K562 (cell line): ENCODE data around the gene GADL1. TPM values are rescaled to one million over a fixed set of nuclear protein-coding genes. Genes with fewer than 3 reads are reported as not detected.

Source experiments
- ATAC-seq: fragments of 200-7000 bp; cut with Tn5 transposase; 3 replicates; pipeline ENCODE4 v1.9.1; 2020; ENCODE audit warnings: moderate library complexity
- BruUV-seq: library from RNA; stranded (reverse); fragments of 400-500 nt; replicated peaks from 2 replicates; lab custom pipeline; 2021; lab: Mats Ljungman, UMichigan
- CTCF ChIA-PET: fragments of 300-600 bp; formaldehyde crosslinking; extraction: SDS; loops from one replicate; lab custom pipeline; 2021; ENCODE audit warnings: low intra/inter-chr PET ratio; lab: Yijun Ruan, JAX
- POLR2A ChIA-PET: fragments of 300-600, 350-650 bp; sonication (Branson Sonifier 250); formaldehyde crosslinking; extraction: SDS; loops from one replicate; lab custom pipeline; 2021; ENCODE audit warnings: antibody characterized with exemption, inconsistent platforms; lab: Yijun Ruan, JAX
- DNase-seq, 4 experiments: peaks; one replicate each; pipeline versions ENCODE4 v3.0.0 to v3.0.0-alpha.2; 2011 to 2018; ENCODE audit warnings: low spot score in 3 of 4, mixed read lengths in 3 of 4; ENCODE audit errors: extremely low read depth in 1 of 4
- FAIRE-seq: peaks from 2 replicates; lab custom pipeline; 2011; peaks lifted over from hg19 to GRCh38; lab: Jason Lieb, UNC
- H2AFZ ChIP-seq: 2 replicates; pipeline ENCODE4 v1.6.0; 2011; ENCODE audit warnings: low read depth, low read length, control low read depth, inconsistent platforms
- H3K27ac ChIP-seq: fragments of 200-600 bp; 3 replicates; pipeline ENCODE4 v1.8.0; 2011; ENCODE audit warnings: low read depth, mild to moderate bottlenecking, control low read depth, inconsistent platforms, low read length, moderate library complexity, mixed read lengths; ENCODE audit errors: extremely low read depth
- H3K27me3 ChIP-seq, 2 experiments: fragments of 300-600 bp in 1 of 2; 2 replicates in 1 of 2; 3 replicates in 1 of 2; pipeline versions ENCODE4 v1.6.0 to v1.8.0; 2011; ENCODE audit warnings: inconsistent platforms in 2 of 2, low read length in 2 of 2, mild to moderate bottlenecking in 1 of 2, mixed read lengths in 1 of 2, moderate library complexity in 1 of 2; ENCODE audit not compliant: control insufficient read depth in 2 of 2, insufficient read depth in 2 of 2
- H3K36me3 ChIP-seq: fragments of 300-600 bp; 3 replicates; pipeline ENCODE4 v1.8.0; 2011; ENCODE audit warnings: mild to moderate bottlenecking, low read length, inconsistent platforms; ENCODE audit not compliant: control insufficient read depth, insufficient read depth
- H3K4me1 ChIP-seq, 2 experiments: fragments of 200-600 bp in 1 of 2; replicated peaks in 1 of 2; 2 replicates in 1 of 2; 3 replicates in 1 of 2; pipeline versions ENCODE4 v1.5.1 to v1.8.0; 2011; ENCODE audit warnings: inconsistent platforms in 2 of 2, low read length in 2 of 2, mild to moderate bottlenecking in 1 of 2, mixed read lengths in 1 of 2, moderate library complexity in 1 of 2; ENCODE audit not compliant: control insufficient read depth in 2 of 2, insufficient read depth in 2 of 2
- H3K4me2 ChIP-seq: 2 replicates; pipeline ENCODE4 v1.6.1; 2011; ENCODE audit warnings: low read length, control low read depth, inconsistent platforms, mixed read lengths; ENCODE audit not compliant: insufficient read depth
- H3K4me3 ChIP-seq: fragments of 200-600 bp; sonication (generic), shearing (Covaris generic); 2 replicates; pipeline ENCODE4 v1.5.1; 2016; ENCODE audit warnings: control low read depth, inconsistent platforms
- H3K79me2 ChIP-seq: fragments of 200-600 bp; 3 replicates; pipeline ENCODE4 v1.8.0; 2011; ENCODE audit warnings: low read length, inconsistent platforms; ENCODE audit not compliant: control insufficient read depth, insufficient read depth
- H3K9ac ChIP-seq, 2 experiments: 2 replicates each; pipeline versions ENCODE4 v1.6.0 to v1.6.1; 2011; ENCODE audit warnings: low read depth in 2 of 2, low read length in 2 of 2, control low read depth in 1 of 2, inconsistent platforms in 1 of 2, mild to moderate bottlenecking in 1 of 2, mixed read lengths in 1 of 2; ENCODE audit not compliant: insufficient read depth in 1 of 2
- H3K9me1 ChIP-seq: one replicate; pipeline ENCODE4 v1.6.0; 2011; ENCODE audit warnings: inconsistent platforms, mild to moderate bottlenecking, low read length, moderate library complexity; ENCODE audit not compliant: control insufficient read depth, insufficient read depth
- H3K9me3 ChIP-seq: replicated peaks from 2 replicates; pipeline ENCODE4 v1.5.1; 2011; ENCODE audit warnings: low read depth, low read length, inconsistent platforms; ENCODE audit not compliant: control insufficient read depth, insufficient read depth
- H4K20me1 ChIP-seq: replicated peaks from 2 replicates; pipeline ENCODE4 v1.6.1; 2011; ENCODE audit warnings: low read length, inconsistent platforms, mixed read lengths; ENCODE audit not compliant: control insufficient read depth, insufficient read depth
- CHD7 ChIP-seq: fragments of 200-600 bp; sonication (generic); IDR thresholded peaks from one replicate; pipeline ENCODE4 v1.6.1; 2012; ENCODE audit warnings: mild to moderate bottlenecking, low read depth, low read length, inconsistent platforms
- KHSRP ChIP-seq: fragments of 450-650 bp; IDR thresholded peaks from 2 replicates; pipeline ENCODE4 v1.6.1; 2017
- NCOR1 ChIP-seq: fragments of 450-650 bp; IDR thresholded peaks from 2 replicates; pipeline ENCODE4 v1.6.1; 2016; ENCODE audit warnings: mild to moderate bottlenecking, moderate library complexity
- NFE2L1 ChIP-seq: fragments of 450-650 bp; IDR thresholded peaks from 2 replicates; pipeline ENCODE4 v1.6.1; 2016; ENCODE audit warnings: missing genetic modification characterization, low read depth, mild to moderate bottlenecking, missing compliant biosample characterization, moderate library complexity, borderline replicate concordance
- TEAD4 ChIP-seq, 2 experiments: sonication (generic) in 1 of 2; formaldehyde crosslinking in 1 of 2; IDR thresholded peaks; 2 replicates each; pipeline versions ENCODE4 v1.6.1 to v1.8.0; 2012 to 2022; ENCODE audit warnings: borderline replicate concordance in 1 of 2, inconsistent platforms in 1 of 2, low read length in 1 of 2, mild to moderate bottlenecking in 1 of 2, missing genetic modification reagents in 1 of 2
- ZNF12 ChIP-seq: sonication (generic); formaldehyde crosslinking; IDR thresholded peaks from 2 replicates; pipeline ENCODE4 v1.4.0; 2020; ENCODE audit warnings: mild to moderate bottlenecking, missing genetic modification reagents
- ZNF384 ChIP-seq: IDR thresholded peaks from 2 replicates; pipeline ENCODE4 v1.6.1; 2012; ENCODE audit warnings: low read depth, low read length, improper control_type of control experiment
- ZNF830 ChIP-seq: fragments of 250-450 bp; sonication (Bioruptor Pico); IDR thresholded peaks from 2 replicates; pipeline ENCODE4 v1.5.0; 2021; ENCODE audit warnings: mild to moderate bottlenecking
- WGBS: fragments of 100-300 bp; shearing (Covaris generic); methylation state at CpG from one replicate; pipeline ENCODE4 v1.1.6; 2016; ENCODE audit warnings: low coverage, mixed read lengths; ENCODE audit not compliant: insufficient coverage; ENCODE audit errors: missing lambda C conversion rate; 5-methylcytosine and 5-hydroxymethylcytosine counted together
- in situ Hi-C: fragments of 300-500 bp; cut with MboI; formaldehyde crosslinking; loops from 4 replicates; pipeline ENCODE4 v1.15.0; 2018; ENCODE audit warnings: inconsistent platforms, mixed read lengths
- intact Hi-C: fragments of 100-400 bp; cut with micrococcal nuclease; formaldehyde crosslinking; loops from 2 replicates; pipeline ENCODE4 v1.14.2; 2022
- polyA plus RNA-seq, 8 experiments: library from polyadenylated mRNA; depleted of rRNA in 4 of 8; stranded (reverse) in 5 of 8; unstranded in 3 of 8; fragments of >200 nt; fragmentation: Nextera tagmentation in 2 of 8; fragmentation: Illumina TruSeq in 1 of 8; extraction: Ambion mirVana in 2 of 8; extraction: Trizol in 1 of 8; gene quantifications; 2 replicates each; pipeline versions ENCODE4 v1.2.1 to v1.2.3, GENCODE V29; 2011 to 2014; ENCODE audit warnings: inconsistent platforms in 1 of 8, missing spikeins in 1 of 8
- total RNA-seq, 7 experiments: library from RNA; depleted of rRNA in 6 of 7; stranded (reverse); fragments of >200 nt in 6 of 7; fragmentation: Illumina TruSeq in 2 of 7; extraction: Trizol in 2 of 7; gene quantifications; 2 replicates each; pipeline versions ENCODE4 v1.2.1 to v1.2.3, GENCODE V29; 2011 to 2021; ENCODE audit warnings: low replicate concordance in 1 of 7
- TF ChIP-seq, protein P1 (sequence below): IDR thresholded peaks from 2 replicates; pipeline ENCODE4 v1.6.1; 2016; ENCODE audit warnings: missing genetic modification characterization, missing compliant biosample characterization

Gene GADL1
- total and polyA plus RNA-seq, 9 of the 15 experiments (the other 6 are each of a cell fraction or from before 2014, with no cell fraction given): 0.07 TPM; not detected in 8

- FAIRE-seq: no peak
- no peak for DNase-seq
- Histone ChIP-seq H4K20me1 (no peaks in the 10 kb centered on the region), H3K4me1 (no peaks in the 10 kb centered on the region), H3K9me3 (no peaks in the 10 kb centered on the region), H3K27ac (no peak overlapping the region), H3K4me2 (no peak overlapping the region), H3K4me3 (no peak overlapping the region), H3K27me3 (no peaks in the 10 kb centered on the region), H3K36me3 (no peaks in the 10 kb centered on the region), H3K9me1 (no peaks in the 10 kb centered on the region), H3K79me2 (no peaks in the 10 kb centered on the region), H3K9ac (no peak overlapping the region), H2AFZ (no peak overlapping the region)
- in situ Hi-C loops (no loop called here), intact Hi-C loops (no loop called here)
- ChIA-PET POLR2A (no interaction called here), CTCF (no interaction called here)
- no peak for ATAC-seq
- WGBS: 4% methylated on average over 7 of the region's 7 CpGs
- no TSS peak for BruUV-seq
- TF ChIP-seq KHSRP (no peak), ZNF384 (no peak), CHD7 (no peak), ZNF830 (CRISPR knock-in tag) (no peak), NFE2L1 (tag) (no peak), ZNF12 (CRISPR knock-in tag) (no peak), NCOR1 (no peak), TEAD4 (IDR thresholded peaks at IDR 0.05; ENCODE audit: low read length) (no peak), TEAD4 (CRISPR knock-in tag; IDR thresholded peaks at IDR 0.05; ENCODE audit: borderline replicate concordance) (no peak)
- TF ChIP-seq, protein P1, sequence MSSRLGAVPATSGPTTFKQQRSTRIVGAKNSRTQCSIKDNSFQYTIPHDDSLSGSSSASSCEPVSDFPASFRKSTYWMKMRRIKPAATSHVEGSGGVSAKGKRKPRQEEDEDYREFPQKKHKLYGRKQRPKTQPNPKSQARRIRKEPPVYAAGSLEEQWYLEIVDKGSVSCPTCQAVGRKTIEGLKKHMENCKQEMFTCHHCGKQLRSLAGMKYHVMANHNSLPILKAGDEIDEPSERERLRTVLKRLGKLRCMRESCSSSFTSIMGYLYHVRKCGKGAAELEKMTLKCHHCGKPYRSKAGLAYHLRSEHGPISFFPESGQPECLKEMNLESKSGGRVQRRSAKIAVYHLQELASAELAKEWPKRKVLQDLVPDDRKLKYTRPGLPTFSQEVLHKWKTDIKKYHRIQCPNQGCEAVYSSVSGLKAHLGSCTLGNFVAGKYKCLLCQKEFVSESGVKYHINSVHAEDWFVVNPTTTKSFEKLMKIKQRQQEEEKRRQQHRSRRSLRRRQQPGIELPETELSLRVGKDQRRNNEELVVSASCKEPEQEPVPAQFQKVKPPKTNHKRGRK (tag): no peak
Observed at GRCh38 chr3:30710017-30710416, 184.4 kb downstream of the GADL1 start.
